ENCODE data around the gene MIA.
"Not testable (repeated sequence)": the region's sequence is repeated elsewhere in the genome, so short reads cannot be mapped to it uniquely, and the experiment has no call there.

Gene MIA

GRCh38 chr19:40781140-40781539 is 5.8 kb downstream of the MIA start:
- H3K9ac ChIP-seq (ENCODE audit: low read length): no peak overlapping the region
- H3K9me3 ChIP-seq (ENCODE audit: insufficient read depth, low read length): no peaks in the 10 kb centered on the region
- H3K79me2 ChIP-seq (ENCODE audit: insufficient read depth, low read length): peaks cover 10% of the 10 kb centered on the region; the same call in 1 of the 2 replicates
- no peaks in the 10 kb centered on the region for H4K20me1 ChIP-seq (ENCODE audit: low read depth, low read length)
- H3K4me2 ChIP-seq (ENCODE audit: low read depth, low read length, poor library complexity, severe bottlenecking): no peak overlapping the region
- TF ChIP-seq EZH2phosphoT487 (conservative IDR thresholded peaks at IDR 0.05; ENCODE audit: low read length) (no peak), CTCF (IDR thresholded peaks at IDR 0.05; ENCODE audit: insufficient read depth, low read length, poor library complexity, severe bottlenecking) (no peak)
- no peak overlapping the region for H3K4me3 ChIP-seq (ENCODE audit: insufficient read depth, low read length, poor library complexity, severe bottlenecking)
- no peaks in the 10 kb centered on the region for H3K27me3 ChIP-seq (ENCODE audit: low read length)
- H3K36me3 ChIP-seq (ENCODE audit: low read length): no peaks in the 10 kb centered on the region
- H3F3A ChIP-seq (ENCODE audit: insufficient read depth): peaks cover 11% of the 10 kb centered on the region
- no peaks in the 10 kb centered on the region for H3K9me2 ChIP-seq (replicated peaks; ENCODE audit: insufficient read depth, low read length)
- H3K27ac ChIP-seq (ENCODE audit: low read depth, low read length): no peak overlapping the region
- no peak overlapping the region for H2AFZ ChIP-seq (ENCODE audit: low read depth, low read length, severe bottlenecking)

- H3F3A ChIP-seq (ENCODE audit: insufficient read depth): no peaks in the 10 kb centered on the region
- no peak overlapping the region for H3K4me2 ChIP-seq (ENCODE audit: low read depth, low read length, poor library complexity, severe bottlenecking)
- H3K9me2 ChIP-seq (replicated peaks; ENCODE audit: insufficient read depth, low read length): no peaks in the 10 kb centered on the region
- H2AFZ ChIP-seq (ENCODE audit: low read depth, low read length, severe bottlenecking): no peak overlapping the region
- H3K9me3 ChIP-seq (ENCODE audit: insufficient read depth, low read length): no peaks in the 10 kb centered on the region
- H3K79me2 ChIP-seq (ENCODE audit: insufficient read depth, low read length): peaks cover 7% of the 10 kb centered on the region; the same call in 1 of the 2 replicates
- H3K36me3 ChIP-seq (ENCODE audit: low read length): no peaks in the 10 kb centered on the region
- H3K27ac ChIP-seq (ENCODE audit: low read depth, low read length): no peak overlapping the region
- H3K4me3 ChIP-seq (ENCODE audit: insufficient read depth, low read length, poor library complexity, severe bottlenecking): no peak overlapping the region
- TF ChIP-seq EZH2phosphoT487 (conservative IDR thresholded peaks at IDR 0.05; ENCODE audit: low read length) (no peak), CTCF (IDR thresholded peaks at IDR 0.05; ENCODE audit: insufficient read depth, low read length, poor library complexity, severe bottlenecking) (no peak)
- H4K20me1 ChIP-seq (ENCODE audit: low read depth, low read length): no peaks in the 10 kb centered on the region
- no peak overlapping the region for H3K9ac ChIP-seq (ENCODE audit: low read length)
- no peaks in the 10 kb centered on the region for H3K27me3 ChIP-seq (ENCODE audit: low read length)
Measured at GRCh38 chr19:40783711-40784110, 8.4 kb downstream of the MIA start.

GRCh38 chr19:40784146-40784545 is 8.8 kb downstream of the MIA start:
- H3K9me2 ChIP-seq (replicated peaks; ENCODE audit: insufficient read depth, low read length); H3K27ac ChIP-seq (ENCODE audit: low read depth, low read length); H2AFZ ChIP-seq (ENCODE audit: low read depth, low read length, severe bottlenecking); H3K9me3 ChIP-seq (ENCODE audit: insufficient read depth, low read length); H4K20me1 ChIP-seq (ENCODE audit: low read depth, low read length); H3K27me3 ChIP-seq (ENCODE audit: low read length); H3K9ac ChIP-seq (ENCODE audit: low read length); H3K4me3 ChIP-seq (ENCODE audit: insufficient read depth, low read length, poor library complexity, severe bottlenecking); H3K36me3 ChIP-seq (ENCODE audit: low read length); H3K79me2 ChIP-seq (ENCODE audit: insufficient read depth, low read length); H3F3A ChIP-seq (ENCODE audit: insufficient read depth); H3K4me2 ChIP-seq (ENCODE audit: low read depth, low read length, poor library complexity, severe bottlenecking): not testable (repeated sequence)

- no peak overlapping the region for H3K4me2 ChIP-seq (ENCODE audit: low read depth, low read length, poor library complexity, severe bottlenecking)
- H3K4me3 ChIP-seq (ENCODE audit: insufficient read depth, low read length, poor library complexity, severe bottlenecking): no peak overlapping the region
- no peaks in the 10 kb centered on the region for H3K27me3 ChIP-seq (ENCODE audit: low read length)
- H3K9ac ChIP-seq (ENCODE audit: low read length): no peak overlapping the region
- no peaks in the 10 kb centered on the region for H3K36me3 ChIP-seq (ENCODE audit: low read length)
- no peaks in the 10 kb centered on the region for H3F3A ChIP-seq (ENCODE audit: insufficient read depth)
- no peak overlapping the region for H2AFZ ChIP-seq (ENCODE audit: low read depth, low read length, severe bottlenecking)
- H3K9me2 ChIP-seq (replicated peaks; ENCODE audit: insufficient read depth, low read length): no peaks in the 10 kb centered on the region
- no peak for TF ChIP-seq EZH2phosphoT487 (conservative IDR thresholded peaks at IDR 0.05; ENCODE audit: low read length)
- no peak for TF ChIP-seq CTCF (IDR thresholded peaks at IDR 0.05; ENCODE audit: insufficient read depth, low read length, poor library complexity, severe bottlenecking)
- H4K20me1 ChIP-seq (ENCODE audit: low read depth, low read length): no peaks in the 10 kb centered on the region
- no peaks in the 10 kb centered on the region for H3K9me3 ChIP-seq (ENCODE audit: insufficient read depth, low read length)
- no peak overlapping the region for H3K27ac ChIP-seq (ENCODE audit: low read depth, low read length)
- no peaks in the 10 kb centered on the region for H3K79me2 ChIP-seq (ENCODE audit: insufficient read depth, low read length)
Measured at GRCh38 chr19:40785526-40785925, 10.2 kb downstream of the MIA start.
